IPS DF 4.7 (cell line): ENCODE results near the gene PTPN9.
"Not testable (repeated sequence)": the region's sequence is repeated elsewhere in the genome, so short reads cannot be mapped to it uniquely, and the experiment has no call there.

ENCODE experiments used
- DNase-seq: peaks from one replicate; pipeline ENCODE4 v3.0.0-alpha.2; 2013; ENCODE audit warnings: low spot score; ENCODE audit errors: extremely low read depth

The PTPN9 gene

DNA sequence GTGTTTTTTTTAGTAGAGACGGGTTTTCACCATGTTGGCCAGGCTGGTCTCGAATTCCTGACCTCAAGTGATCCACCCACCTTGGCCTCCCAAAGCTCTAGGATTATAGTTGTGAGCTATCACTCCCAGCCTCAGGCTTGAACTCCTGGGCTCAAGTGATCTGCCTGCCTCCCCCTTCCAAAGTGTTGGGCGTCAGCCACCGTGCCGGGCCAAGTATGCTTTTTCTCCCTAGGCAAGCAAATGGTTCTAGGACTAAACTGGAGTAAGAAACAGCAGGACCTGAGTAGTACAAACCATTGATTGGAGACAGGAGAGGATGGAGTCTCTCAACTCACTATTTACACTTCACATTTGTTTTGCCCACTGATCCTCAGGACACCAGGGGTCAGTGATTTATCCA lies 4.6 kb upstream of the PTPN9 start:
- DNase-seq: no peak

GRCh38 chr15:75582943-75583342 lies 3.8 kb upstream of the PTPN9 start:
- DNase-seq: not testable (repeated sequence)

DNA sequence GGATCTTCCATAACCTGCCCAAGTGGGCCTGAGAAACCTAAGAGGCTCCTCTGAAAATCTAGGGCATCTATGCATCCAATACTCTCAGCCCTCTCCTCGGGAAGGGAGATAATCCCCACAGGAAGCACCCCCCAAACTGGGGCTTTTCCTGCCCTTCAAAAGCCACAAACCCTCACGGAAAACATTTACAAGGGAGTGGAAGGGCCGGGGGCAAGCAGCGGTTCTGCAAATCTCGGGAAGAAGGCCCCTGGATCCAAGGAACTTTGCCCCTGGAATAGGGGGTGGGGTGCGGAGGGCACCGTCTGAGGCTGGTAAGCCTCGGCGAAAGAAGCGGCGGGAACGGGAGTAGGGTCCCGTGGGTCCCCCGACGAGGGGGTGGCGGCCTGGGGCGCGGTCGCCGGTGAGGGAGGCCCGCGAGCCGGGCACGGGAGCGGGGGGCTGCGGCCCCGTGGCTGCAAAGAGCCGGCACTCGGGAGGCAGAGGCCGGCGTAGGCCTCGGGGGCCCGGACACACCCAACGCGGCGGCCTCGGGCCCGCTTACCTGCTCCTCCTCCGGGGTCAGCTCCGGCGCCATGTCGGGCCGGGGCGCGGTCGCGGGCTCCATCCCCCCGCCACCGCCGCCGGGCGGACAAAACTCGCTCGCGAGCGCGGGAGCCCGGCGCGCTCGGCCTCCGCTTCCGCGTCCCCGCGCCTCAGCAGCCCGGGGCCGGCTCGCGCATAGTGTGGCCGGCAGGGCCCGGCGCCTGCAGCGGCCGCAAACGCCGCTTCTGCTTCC lies 755 bp downstream of the PTPN9 start:
- no peak for DNase-seq

- DNase-seq: no peak
Measured at GRCh38 chr15:75577401-75578172, 1.5 kb downstream of the PTPN9 start.

DNA sequence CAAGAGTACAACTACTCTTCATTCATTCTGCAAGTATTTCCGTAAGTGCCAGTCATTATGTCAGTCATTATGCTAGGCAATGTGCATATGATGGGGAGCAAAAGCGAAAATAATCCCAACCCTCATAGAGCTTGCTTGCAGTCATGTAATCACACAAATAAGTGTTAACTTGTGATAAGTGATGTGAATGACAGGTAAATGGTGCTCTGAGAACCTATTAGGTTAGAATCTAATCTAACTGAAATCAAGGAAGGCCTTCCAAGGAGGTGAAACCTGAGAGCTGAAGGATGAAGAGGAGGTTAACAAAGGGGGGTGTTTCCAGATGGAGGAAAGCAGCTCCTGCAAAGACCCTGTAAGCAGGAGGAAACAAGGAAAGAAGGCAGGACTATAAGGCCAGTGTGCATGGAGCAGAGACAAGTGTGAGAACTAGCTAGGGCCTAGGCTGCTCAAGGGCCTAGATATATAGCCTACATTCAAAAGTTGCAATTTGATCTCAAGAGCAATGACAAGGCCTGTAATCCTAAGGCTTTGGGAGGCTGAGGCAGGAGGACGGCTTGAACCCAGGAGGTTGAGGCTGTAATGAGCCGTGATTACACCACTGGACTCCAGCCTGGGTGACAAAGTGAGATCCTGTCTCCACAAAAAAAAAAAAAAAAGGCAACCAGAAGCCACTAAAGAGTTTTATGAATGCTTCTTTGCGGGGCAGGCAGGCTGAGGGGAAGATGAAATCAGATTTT lies 5.3 kb downstream of the PTPN9 start:
- DNase-seq: no peak

DNA sequence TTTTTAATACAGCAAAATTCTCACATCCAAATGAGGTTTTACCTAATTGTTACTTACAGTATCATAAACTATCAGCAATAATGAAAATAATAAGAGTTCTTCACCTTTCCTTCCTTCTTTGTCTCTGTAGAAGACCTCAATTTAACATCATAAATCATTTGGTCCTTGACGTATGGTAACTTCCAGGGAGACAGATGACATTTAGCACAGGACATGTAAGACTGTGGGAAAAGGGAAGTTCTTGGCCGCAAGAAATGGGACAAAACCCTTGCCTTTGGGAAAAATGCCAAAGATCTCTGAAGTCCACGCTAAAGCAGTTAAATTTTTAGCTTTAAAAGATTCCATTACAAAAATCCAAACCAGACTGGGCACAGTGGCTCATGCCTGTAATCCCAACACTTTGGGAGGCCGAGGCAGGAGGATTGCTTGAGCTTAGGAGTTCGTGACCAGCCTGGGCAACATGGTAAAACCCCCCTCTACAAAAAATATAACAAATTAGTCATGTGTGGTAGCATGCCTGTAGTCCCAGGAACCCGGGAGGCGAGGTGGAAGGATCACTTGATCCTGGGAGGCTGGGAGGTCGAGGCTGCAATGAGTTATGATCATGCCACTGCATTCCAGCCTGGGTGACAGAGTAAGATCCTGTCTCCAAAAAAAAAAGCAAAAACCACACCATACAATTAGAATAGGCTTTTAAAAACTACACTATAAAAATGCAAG lies 8.8 kb downstream of the PTPN9 start:
- no peak for DNase-seq

DNA sequence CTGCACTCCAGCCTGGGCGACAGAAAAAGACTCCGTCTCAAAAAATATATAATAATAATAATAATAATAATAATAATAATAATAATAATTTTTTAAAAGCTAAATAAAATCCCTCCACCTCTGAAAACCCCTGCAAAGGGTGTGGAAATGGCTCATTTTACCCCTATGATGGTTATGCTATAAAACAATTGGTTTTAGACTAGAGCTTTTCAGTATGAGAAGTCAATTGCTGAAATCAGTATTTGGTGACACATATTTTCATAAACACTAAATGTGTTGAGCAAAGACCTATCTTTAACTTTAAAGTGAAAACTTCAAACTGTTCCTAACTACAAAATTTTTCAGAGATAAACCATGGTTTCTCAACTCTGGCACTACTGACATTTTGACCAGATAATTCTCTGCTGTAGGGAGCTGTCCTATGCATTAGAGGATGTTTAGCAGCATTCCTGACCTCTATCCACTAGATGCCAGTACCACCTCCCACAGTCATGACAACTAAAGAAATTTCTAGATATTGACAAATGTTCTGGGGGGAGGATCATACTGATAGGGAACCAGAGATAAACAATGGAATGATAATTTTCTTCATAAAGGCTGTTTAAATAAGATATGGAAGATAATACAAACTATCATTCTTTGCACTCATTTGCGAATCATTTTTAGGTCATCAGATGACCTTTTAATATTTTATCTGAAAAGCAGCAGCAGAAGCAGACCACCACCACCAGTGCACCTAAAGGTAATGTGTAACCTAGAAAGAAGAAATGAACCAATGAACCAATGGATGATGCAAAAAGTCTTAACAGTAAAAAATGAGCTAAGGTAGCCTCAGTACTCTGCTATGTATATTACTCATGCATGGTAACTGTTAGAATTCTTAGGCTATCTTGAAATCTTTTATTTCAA lies 13.8 kb downstream of the PTPN9 start:
- DNase-seq: no peak

DNA sequence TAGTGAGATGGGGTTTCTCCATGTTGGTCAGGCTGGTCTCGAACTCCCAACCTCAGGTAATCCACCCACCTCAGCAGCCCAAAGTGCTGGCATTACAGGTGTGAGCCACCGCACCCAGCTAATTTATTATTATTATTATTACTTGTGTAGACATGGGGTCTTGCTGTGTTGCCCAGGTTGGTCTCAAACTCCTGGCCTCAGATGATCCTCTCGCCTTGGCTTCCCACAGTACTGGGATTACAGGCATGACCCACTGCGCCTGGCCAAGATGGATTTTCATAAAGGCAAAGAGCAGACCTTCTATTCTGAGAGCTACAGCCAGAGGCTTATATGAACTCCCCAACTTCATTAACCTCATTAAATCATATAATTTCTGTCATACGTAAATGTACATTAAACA lies 17.2 kb downstream of the PTPN9 start:
- DNase-seq: no peak

DNA sequence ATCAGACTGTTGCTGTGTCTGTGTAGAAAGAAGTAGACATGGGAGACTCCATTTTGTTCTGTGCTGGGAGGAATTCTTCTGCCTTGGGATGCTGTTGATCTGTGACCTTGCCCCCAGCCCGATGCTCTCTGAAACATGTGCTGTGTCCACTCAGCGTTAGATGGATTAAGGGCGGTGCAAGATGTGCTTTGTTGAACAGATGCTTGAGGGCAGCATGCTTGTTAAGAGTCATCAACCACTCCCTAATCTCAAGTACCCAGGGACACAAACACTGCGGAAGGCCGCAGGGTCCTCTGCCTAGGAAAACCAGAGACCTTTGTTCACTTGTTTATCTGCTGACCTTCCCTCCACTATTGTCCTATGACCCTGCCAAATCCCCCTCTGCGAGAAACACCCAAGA lies 19.8 kb downstream of the PTPN9 start:
- DNase-seq: not testable (repeated sequence)

DNA sequence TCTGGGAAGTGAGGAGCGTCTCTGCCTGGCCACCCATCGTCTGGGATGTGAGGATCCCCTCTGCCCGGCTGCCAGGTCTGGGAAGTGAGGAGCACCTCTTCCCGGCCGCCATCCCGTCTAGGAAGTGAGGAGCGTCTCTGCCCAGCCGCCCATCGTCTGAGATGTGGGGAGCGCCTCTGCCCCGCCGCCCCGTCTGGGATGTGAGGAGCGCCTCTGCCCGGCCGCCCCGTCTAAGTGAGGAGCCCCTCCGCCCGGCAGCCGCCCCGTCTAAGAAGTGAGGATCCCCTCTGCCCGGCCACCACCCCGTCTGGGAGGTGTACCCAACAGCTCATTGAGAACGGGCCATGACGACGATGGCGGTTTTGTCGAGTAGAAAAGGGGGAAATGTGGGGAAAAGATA lies 20.2 kb downstream of the PTPN9 start:
- DNase-seq: not testable (repeated sequence)

- DNase-seq: no peak
Measured at GRCh38 chr15:75554717-75555116, 24.4 kb downstream of the PTPN9 start.

DNA sequence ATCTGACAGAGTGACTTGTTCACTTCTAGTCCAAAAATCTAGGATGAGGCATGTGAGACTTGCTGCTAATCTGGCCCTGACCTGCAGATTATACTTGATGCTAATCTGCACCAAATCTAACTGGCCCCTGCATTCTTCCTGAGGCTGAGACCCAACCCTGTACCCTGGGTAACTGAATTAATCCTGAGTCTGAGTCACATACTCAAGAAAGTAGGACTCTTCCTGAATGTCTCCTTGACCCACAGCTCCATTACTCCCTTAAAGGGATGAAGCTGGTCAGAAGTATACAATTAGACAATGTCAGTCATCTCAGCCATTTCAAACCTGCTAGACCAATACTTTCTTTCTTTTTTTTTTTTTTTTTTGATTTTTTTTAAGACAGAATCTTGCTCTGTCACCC lies 25.5 kb downstream of the PTPN9 start:
- no peak for DNase-seq

DNA sequence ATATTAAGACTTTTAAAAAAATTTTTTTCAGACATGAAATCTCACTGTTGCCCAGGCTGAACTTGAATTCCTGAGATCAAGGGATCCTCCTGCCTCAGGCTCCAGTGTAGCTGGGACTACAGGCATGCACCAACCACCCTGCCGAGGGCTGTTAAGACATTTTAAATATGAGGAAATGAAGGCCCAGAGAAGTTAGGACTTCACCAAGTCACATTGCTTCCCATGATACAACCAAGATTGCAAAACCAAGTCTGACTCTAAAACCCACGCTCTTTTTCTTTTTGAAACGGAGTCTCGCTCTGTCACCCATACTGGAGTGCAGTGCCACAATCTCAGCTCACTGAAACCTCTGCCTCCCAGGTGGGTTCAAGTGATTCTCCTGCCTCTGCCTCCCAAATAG lies 28.0 kb downstream of the PTPN9 start:
- no peak for DNase-seq

- no peak for DNase-seq
Measured at GRCh38 chr15:75545064-75545463, 34.1 kb downstream of the PTPN9 start.

- no peak for DNase-seq
Measured at GRCh38 chr15:75544359-75544758, 34.8 kb downstream of the PTPN9 start.

- DNase-seq: not testable (repeated sequence)
Measured at GRCh38 chr15:75542949-75543545, 36.1 kb downstream of the PTPN9 start.

- no peak for DNase-seq
Measured at GRCh38 chr15:75542386-75542797, 36.7 kb downstream of the PTPN9 start.

- DNase-seq: no peak
Measured at GRCh38 chr15:75538376-75538775, 40.7 kb downstream of the PTPN9 start.

GRCh38 chr15:75533945-75534344 lies 45.2 kb downstream of the PTPN9 start:
- no peak for DNase-seq
